A204.1 (cell line): Measurements from ENCODE around the gene DFFB.

ENCODE experiments used
- FAIRE-seq: peaks from 2 replicates; lab custom pipeline; 2012; peaks lifted over from hg19 to GRCh38; lab: Jason Lieb, UNC

Gene DFFB

GRCh38 chr1:3898475-3898735 lies 41.1 kb downstream of the DFFB start:
- no peak for FAIRE-seq

DNA sequence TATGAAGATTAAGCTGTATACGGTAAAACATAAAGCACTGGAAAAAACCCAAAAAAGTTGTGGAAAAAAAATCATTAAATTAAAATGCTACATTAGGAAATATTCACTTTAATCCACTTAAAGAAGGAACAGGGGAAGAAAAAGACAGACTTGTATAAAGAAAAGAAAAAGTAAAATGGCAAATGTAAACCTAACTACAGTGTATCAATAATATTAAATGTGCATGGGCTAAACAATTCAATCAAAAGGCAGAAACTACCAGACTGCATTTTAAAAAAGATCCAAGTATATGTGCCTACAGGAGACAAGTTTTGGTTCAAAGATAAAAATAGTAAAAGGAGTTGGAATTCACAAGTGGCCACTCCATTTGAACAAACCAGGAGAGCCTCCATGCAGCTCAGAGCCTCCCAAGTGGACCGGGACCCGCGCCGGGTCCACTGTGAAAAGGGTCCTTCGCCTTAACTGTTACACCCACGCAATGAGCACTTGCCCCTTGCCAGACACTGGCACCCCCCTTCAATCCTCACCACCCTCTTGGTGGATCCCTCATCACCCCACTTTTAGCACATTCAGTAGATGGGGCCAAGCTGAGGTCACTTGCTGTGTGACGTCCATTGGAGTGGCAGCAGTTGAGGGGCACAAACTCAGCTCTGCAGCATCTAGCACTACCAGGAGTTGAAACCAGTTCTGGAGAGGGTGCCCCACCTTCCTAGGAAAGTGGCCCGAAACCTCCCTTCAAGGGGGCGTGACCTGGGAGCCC lies 41.9 kb downstream of the DFFB start:
- no peak for FAIRE-seq

- FAIRE-seq: no peak
Observed at GRCh38 chr1:3899754-3900149, 42.5 kb downstream of the DFFB start.

GRCh38 chr1:3900150-3900968 lies 43.1 kb downstream of the DFFB start, which contains the start of gene C1orf174:
C1orf174 (minus strand) TSS chr1:3900272; CDS start chr1:3900186, 86 bp downstream.
- FAIRE-seq: peak; percentile 97

DNA sequence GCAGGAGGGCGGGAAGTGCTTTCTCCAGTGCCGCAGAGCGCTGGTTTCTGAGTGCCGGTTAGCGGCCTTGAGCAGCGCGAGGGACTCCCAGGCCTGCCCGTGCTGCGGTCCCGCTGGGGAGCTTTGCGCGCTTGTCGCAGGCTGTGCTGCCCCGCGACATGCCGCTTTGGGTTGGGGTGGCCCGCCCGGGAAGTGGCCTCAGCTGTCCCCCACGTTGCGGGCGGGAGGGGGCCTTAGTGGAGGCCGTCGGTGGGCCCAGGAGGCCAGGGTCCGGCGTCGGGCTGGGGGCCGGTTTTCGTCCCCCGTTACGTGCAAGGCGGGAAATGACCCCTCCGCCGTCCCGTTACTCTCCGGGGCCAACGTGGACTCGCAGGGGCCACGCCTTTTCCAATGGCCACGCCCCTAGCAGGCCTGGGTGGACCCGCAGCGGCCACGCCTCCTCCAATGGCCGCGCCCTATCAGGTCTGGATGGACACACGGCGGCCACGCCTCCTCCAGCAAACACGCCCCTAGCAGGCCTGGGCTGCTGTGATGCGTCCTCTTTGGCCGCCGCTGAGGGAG lies 43.8 kb downstream of the DFFB start:
- FAIRE-seq: peak; percentile 98

DNA sequence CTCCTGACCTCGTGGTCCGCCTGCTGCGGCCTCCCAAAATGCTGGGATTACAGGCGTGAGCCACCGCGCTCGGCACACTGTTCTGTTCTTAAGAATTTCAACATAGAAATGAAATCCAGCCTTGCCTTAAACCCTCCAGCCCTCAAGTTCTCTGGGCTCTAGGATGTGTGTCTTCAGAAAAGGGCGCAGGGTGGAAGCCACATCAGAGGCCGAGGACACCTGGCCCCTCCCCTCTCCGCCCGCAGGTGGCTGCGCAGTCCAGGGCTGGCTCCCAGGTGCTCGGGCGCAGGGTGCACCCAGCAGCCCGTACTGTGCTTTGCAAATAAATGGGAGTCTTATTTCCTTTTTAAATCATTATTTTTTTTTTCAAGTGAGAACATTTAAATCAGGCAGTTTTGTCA lies 44.8 kb downstream of the DFFB start:
- no peak for FAIRE-seq

- no peak for FAIRE-seq
Observed at GRCh38 chr1:3902571-3903091, 45.4 kb downstream of the DFFB start.

GRCh38 chr1:3903141-3904005 lies 46.1 kb downstream of the DFFB start:
- FAIRE-seq: no peak

- no peak for FAIRE-seq
Observed at GRCh38 chr1:3904006-3904842, 46.9 kb downstream of the DFFB start.

DNA sequence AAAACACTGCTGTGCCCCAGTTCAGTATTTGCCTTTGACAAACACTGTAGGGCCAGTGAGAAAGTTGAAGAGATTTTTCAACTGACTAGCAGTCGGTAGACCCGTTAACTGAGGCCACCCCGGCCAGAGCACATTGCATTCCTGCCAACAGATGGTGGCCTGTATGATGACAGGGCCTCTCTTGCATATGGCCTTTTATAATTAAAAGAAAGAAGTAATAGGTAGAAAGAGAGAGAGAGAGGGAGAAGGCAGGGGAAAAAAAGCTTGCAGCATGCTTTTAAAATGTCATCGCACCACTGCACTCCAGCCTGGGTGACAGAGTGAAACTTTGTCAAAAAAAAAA lies 47.5 kb downstream of the DFFB start:
- no peak for FAIRE-seq

DNA sequence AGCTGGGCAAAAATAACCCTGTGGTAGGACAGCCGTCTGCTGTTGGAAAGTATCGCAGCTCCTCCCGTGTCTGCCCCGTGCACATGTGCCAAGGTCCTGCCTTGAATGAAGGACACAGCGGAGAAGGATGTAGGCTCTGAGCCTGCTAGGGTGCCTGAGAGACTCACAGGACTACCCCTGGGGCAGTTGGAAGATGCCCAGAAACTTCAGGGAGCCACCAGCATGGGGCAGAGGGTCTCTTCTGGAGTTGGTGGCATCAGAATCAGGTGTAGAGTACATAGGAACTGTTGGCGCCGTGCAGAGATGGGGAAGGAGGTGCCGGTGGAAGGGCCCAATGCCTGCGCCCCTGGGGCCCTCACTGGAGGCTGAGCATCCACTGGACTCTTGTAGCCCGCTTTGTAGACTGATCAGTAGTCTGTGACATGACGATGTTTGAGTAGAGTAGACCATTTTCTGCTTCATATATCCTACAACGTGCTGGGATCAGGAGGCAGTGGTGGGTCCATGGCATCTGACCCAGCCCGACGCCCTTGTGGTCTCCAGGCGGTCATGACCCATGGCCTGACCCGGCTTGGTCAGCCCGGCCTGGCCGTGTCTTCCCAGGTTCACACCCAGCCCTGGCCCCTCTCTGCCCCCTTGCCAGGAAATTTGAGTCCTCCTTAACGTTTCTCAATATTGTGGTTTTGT lies 48.1 kb downstream of the DFFB start:
- FAIRE-seq: no peak

- FAIRE-seq: no peak
Observed at GRCh38 chr1:3905953-3906671, 48.8 kb downstream of the DFFB start.

DNA sequence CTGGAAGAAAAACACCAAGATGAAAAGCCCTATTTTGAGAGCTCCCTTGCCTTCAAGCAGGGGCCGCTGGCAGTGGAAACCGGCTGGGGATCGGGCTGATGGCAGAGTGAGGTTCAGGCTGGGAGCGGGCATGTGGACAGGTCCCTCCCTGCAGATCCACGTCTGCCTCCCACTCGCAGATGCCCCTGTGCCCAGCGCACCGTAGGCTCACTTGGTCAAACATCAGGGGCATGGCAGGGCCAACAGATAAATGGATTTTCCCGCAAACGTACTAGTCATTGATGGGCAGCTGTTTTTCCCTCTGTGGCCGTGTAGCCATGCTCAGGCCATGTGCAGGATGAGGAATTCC lies 49.4 kb downstream of the DFFB start:
- FAIRE-seq: no peak

DNA sequence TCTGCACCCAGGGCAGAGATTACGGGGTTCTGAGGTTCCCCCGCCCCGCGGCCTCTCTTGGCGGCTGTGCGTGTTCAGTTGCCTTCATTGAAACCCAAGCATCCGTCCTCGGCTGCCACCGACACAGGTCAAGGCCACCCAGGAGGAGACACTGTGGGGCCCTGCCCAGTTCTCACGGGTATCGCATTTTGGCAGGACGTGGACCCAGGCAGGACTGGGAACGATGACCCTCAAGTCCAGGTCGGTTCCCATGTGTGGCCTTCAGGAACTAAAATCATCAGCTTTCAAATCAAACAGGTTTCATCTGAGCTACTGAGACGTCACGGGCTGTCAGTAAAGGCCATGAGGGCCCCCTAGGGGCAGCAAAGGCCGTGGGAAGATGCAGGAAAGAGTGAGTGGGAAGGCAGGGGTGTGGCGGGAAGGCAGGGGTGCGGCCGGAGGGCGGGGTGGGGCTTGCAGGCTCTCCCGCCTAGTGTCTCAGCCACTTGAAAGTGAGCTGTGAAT lies 49.8 kb downstream of the DFFB start:
- FAIRE-seq: no peak

DNA sequence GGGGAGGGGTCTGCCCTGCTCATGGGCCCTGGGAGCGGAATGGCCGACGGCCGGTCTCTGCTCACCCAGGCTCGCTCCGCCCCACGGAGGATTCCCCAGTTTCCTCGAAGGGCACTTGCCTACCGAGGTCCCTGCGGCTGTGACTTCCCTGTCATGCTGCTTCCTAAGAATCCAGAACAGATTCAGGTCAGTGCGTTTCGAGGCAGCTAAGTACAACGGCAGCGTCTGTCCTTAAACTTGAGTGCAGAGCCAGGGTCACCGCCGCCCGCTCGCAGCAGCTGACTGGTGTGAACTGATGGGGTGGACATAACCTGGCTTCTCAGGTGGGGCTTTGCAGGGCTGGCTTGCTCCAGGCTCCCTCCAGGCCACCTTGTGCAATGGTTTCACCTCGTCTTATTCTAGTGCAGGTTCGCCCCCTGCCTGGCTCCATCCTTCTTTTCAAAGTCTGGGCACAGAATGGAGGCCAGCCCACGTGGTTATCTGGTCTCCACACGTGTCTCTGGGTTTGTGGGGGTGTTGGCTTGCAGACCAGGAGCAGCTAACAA lies 50.4 kb downstream of the DFFB start:
- no peak for FAIRE-seq

DNA sequence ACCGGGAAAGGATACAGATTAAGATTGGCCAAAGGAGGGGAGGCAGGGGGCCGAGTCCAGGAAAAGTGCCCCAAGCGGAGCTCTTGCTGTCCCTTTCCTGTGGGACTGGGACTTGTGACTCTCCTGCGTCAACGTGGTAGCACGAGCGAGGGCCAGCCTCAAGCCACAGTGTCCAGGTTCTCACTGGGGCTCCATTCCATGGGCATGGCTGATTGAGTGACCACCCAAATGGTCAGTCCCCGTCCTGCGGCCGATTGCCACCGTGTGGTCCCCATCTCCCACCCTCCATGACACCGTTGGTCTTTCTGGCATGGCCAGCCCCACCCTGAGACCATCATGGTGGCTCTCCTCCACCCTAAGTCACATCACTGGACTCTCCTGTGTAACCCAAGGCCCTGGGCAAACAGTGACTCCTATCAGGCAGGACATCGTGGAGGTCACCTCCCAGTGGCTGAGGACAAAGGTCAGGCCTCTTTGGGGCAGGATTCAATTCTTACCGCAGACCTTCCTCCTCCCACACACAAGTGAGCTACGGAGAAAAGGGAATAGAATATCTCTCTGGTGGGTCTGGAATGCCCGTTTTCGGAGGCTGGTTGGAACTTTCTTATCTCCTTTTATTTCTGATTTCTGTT lies 51.7 kb downstream of the DFFB start:
- FAIRE-seq: no peak

DNA sequence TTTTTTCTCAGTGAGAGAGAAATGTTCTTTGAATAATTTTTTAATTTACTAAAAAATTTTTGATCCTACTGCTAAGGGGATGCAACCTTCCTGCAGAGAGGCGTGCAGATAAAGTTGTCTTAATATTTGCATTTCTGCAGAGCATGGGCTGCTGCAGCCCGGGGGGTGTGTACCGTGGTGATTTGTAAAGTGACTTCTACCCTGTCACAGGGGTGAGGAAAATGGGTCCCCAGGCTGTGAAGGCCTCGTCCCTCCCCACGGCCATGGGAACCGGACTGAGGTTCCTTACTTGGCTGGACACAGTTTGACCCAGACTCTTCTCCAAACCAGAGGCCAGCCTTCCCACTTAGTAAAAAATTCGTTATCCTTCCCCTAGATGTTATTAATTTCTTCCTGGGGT lies 52.3 kb downstream of the DFFB start:
- FAIRE-seq: no peak

- no peak for FAIRE-seq
Observed at GRCh38 chr1:3910049-3910731, 52.9 kb downstream of the DFFB start.
